NCI-H226 (cell line): Measurements from ENCODE around the gene INIP.
"Not testable (repeated sequence)": the region's sequence is repeated elsewhere in the genome, so short reads cannot be mapped to it uniquely, and the experiment has no call there.

Experiments used
- DNase-seq: peaks from one replicate; pipeline ENCODE4 v3.0.0-alpha.2; 2015

Gene INIP

GRCh38 chr9:112734892-112735291 lies 17.0 kb upstream of the INIP start:
- DNase-seq = no peak

- no peak for DNase-seq
These were observed 14.1 kb upstream of the INIP start for GRCh38 chr9:112731971-112732370.

- DNase-seq = no peak
These were observed 10.5 kb upstream of the INIP start for GRCh38 chr9:112728401-112728800.

GRCh38 chr9:112726428-112726827 lies 8.5 kb upstream of the INIP start:
- no peak for DNase-seq

GRCh38 chr9:112725961-112726360 lies 8.0 kb upstream of the INIP start:
- no peak for DNase-seq

GRCh38 chr9:112722749-112723148 lies 4.8 kb upstream of the INIP start:
- not testable (repeated sequence) for DNase-seq

- DNase-seq = no peak
These were observed 2.3 kb upstream of the INIP start for GRCh38 chr9:112720113-112720780.

GRCh38 chr9:112719696-112720095 lies 1.8 kb upstream of the INIP start:
- DNase-seq = no peak

- DNase-seq = no peak
These were observed 1.3 kb upstream of the INIP start for GRCh38 chr9:112719241-112719691.

- DNase-seq = no peak
These were observed 5.2 kb downstream of the INIP start for GRCh38 chr9:112712678-112713077.

GRCh38 chr9:112711050-112711689 lies 6.7 kb downstream of the INIP start:
- DNase-seq = no peak

- DNase-seq = no peak
These were observed 12.0 kb downstream of the INIP start for GRCh38 chr9:112705768-112706427.

- no peak for DNase-seq
These were observed 14.6 kb downstream of the INIP start for GRCh38 chr9:112703304-112703703.

GRCh38 chr9:112700085-112700484 lies 17.8 kb downstream of the INIP start:
- DNase-seq = no peak

GRCh38 chr9:112699230-112699629 lies 18.7 kb downstream of the INIP start:
- no peak for DNase-seq

GRCh38 chr9:112696461-112696860 lies 21.5 kb downstream of the INIP start:
- no peak for DNase-seq

- no peak for DNase-seq
These were observed 23.0 kb downstream of the INIP start for GRCh38 chr9:112694706-112695555.

GRCh38 chr9:112689161-112689740 lies 28.7 kb downstream of the INIP start:
- no peak for DNase-seq

GRCh38 chr9:112680731-112681402 lies 37.0 kb downstream of the INIP start:
- DNase-seq = no peak

GRCh38 chr9:112677040-112677439 lies 40.9 kb downstream of the INIP start:
- no peak for DNase-seq

- not testable (repeated sequence) for DNase-seq
These were observed 44.7 kb downstream of the INIP start for GRCh38 chr9:112673221-112673620.

GRCh38 chr9:112670991-112671625 lies 46.8 kb downstream of the INIP start:
- no peak for DNase-seq
